Aorta (tissue), 5 donors: ENCODE measurements around the gene DROSHA. TPM values are rescaled to one million over a fixed set of nuclear protein-coding genes. Genes with fewer than 3 reads are reported as not detected.

ENCODE experiments used
- ATAC-seq: fragments of 200-7000 bp; cut with Tn5 transposase; one replicate; pipeline ENCODE4 v1.9.1; 2022; ENCODE audit warnings: moderate library complexity; ENCODE audit not compliant: low FRiP score
- DNase-seq, 2 donors: peaks; one replicate each; pipeline ENCODE4 v3.0.0-alpha.2; 2020
- H3K27ac ChIP-seq, 2 donors: one replicate each; pipeline ENCODE4 v1.5.1; 2013; ENCODE audit warnings: low read length in 2 of 2, mild to moderate bottlenecking in 2 of 2, moderate library complexity in 2 of 2, control low read depth in 1 of 2, inconsistent platforms in 1 of 2, low read depth in 1 of 2
- H3K27me3 ChIP-seq, 2 donors: one replicate each; pipeline ENCODE4 v1.6.1; 2013; ENCODE audit warnings: control low read depth in 1 of 2, low read length in 1 of 2, mild to moderate bottlenecking in 1 of 2, moderate library complexity in 1 of 2; ENCODE audit not compliant: insufficient read depth in 2 of 2, control insufficient read depth in 1 of 2
- H3K36me3 ChIP-seq, 2 donors: one replicate each; pipeline ENCODE4 v1.6.1; 2013; ENCODE audit warnings: control low read depth in 1 of 2, low read length in 1 of 2, mild to moderate bottlenecking in 1 of 2; ENCODE audit not compliant: insufficient read depth in 2 of 2, control insufficient read depth in 1 of 2
- H3K4me1 ChIP-seq, 2 donors: one replicate each; pipeline ENCODE4 v1.6.1; 2013; ENCODE audit warnings: low read length in 2 of 2, control low read depth in 1 of 2, mild to moderate bottlenecking in 1 of 2, moderate library complexity in 1 of 2; ENCODE audit not compliant: insufficient read depth in 2 of 2, control insufficient read depth in 1 of 2
- H3K4me3 ChIP-seq, 2 donors: one replicate each; pipeline ENCODE4 v1.5.1; 2013; ENCODE audit warnings: low read length in 2 of 2, control low read depth in 1 of 2, mild to moderate bottlenecking in 1 of 2
- H3K9me3 ChIP-seq: one replicate; pipeline ENCODE4 v1.6.1; 2013; ENCODE audit warnings: mild to moderate bottlenecking, low read length; ENCODE audit not compliant: control insufficient read depth
- WGBS, 2 donors: extraction: QIAGEN DNeasy Blood & Tissue Kit; methylation state at CpG; one replicate each; pipeline ENCODE4 v1.1.7; 2013; 5-methylcytosine and 5-hydroxymethylcytosine counted together
- intact Hi-C, 2 donors: fragments of 100-400 bp; cut with DNase I; formaldehyde crosslinking; loops; one replicate each; pipeline versions ENCODE4 v1.14.2 to v1.15.0; 2022
- polyA plus RNA-seq, 2 donors: library from polyadenylated mRNA; stranded (reverse); fragments of 200-250 nt; gene quantifications; one replicate each; pipeline ENCODE4 v1.2.3, GENCODE V29; 2013
- total RNA-seq, 2 donors: library from RNA; stranded (reverse); fragmentation: NEBNext Ultra II Directional; extraction: Animal tissue kit (Norgen Biotek cat#: 25700); gene quantifications; one replicate each; pipeline ENCODE4 v1.2.1, GENCODE V29; 2021
- donor health status: healthy with polysubstance abuse.
- donor health status: Bipolar disorder and iron deficiency.
- donor health status: DM: no; HTN: no; CAD: no.
- donor health status: DM: no; HTN: no; CAD: no.
- donor health status: DM: yes; HTN: yes; CAD: no.

The DROSHA gene
- total and polyA plus RNA-seq, 4 donors: 14.4 to 68.2 (median 47.9) TPM

- Histone ChIP-seq H3K4me1 (no peaks in the 10 kb centered on the region), H3K27me3 (no peaks in the 10 kb centered on the region), H3K4me3 (no peak overlapping the region), H3K9me3 (no peaks in the 10 kb centered on the region), H3K27ac (no peak overlapping the region), H3K36me3 (peaks cover 10 to 19% of the 10 kb centered on the region in 2 donors)
- DNase-seq: no peak
- no peak for ATAC-seq
- intact Hi-C loops: no loop called here
- WGBS, 2 donors: 82 to 85% methylated on average over 10 of the region's 10 CpGs
These were observed 27.4 kb downstream of the DROSHA start for GRCh38 chr5:31504529-31504928.

- WGBS, 2 donors: 94 to 95% methylated on average over 4 of the region's 4 CpGs
- H3K9me3 ChIP-seq: no peaks in the 10 kb centered on the region
- no peaks in the 10 kb centered on the region for H3K4me1 ChIP-seq
- H3K27me3 ChIP-seq: no peaks in the 10 kb centered on the region
- H3K27ac ChIP-seq: no peak overlapping the region
- DNase-seq (no peak), ATAC-seq (no peak)
- intact Hi-C loops: no loop called here
- peaks cover 10 to 16% of the 10 kb centered on the region in 2 donors for H3K36me3 ChIP-seq
- no peak overlapping the region for H3K4me3 ChIP-seq
These were observed 29.4 kb downstream of the DROSHA start for GRCh38 chr5:31502506-31502905.

GRCh38 chr5:31500256-31500655 is 31.6 kb downstream of the DROSHA start:
- ATAC-seq: no peak
- 96% methylated on average over 4 of the region's 4 CpGs for WGBS, 2 donors
- no peak overlapping the region for H3K4me3 ChIP-seq
- H3K9me3 ChIP-seq: no peaks in the 10 kb centered on the region
- peaks cover 12 to 16% of the 10 kb centered on the region in 2 donors for H3K36me3 ChIP-seq
- no peaks in the 10 kb centered on the region for H3K27me3 ChIP-seq
- no peak for DNase-seq
- intact Hi-C loops: no loop called here
- no peaks in the 10 kb centered on the region for H3K4me1 ChIP-seq
- H3K27ac ChIP-seq: no peak overlapping the region

- no peaks in the 10 kb centered on the region for H3K9me3 ChIP-seq
- H3K36me3 ChIP-seq: peaks cover 9 to 12% of the 10 kb centered on the region in 2 donors
- WGBS, 2 donors: 94 to 96% methylated on average over 6 of the region's 6 CpGs
- no peak overlapping the region for H3K4me3 ChIP-seq
- intact Hi-C loops: no loop called here
- no peaks in the 10 kb centered on the region for H3K27me3 ChIP-seq
- no peak overlapping the region for H3K27ac ChIP-seq
- H3K4me1 ChIP-seq: no peaks in the 10 kb centered on the region
- DNase-seq: no peak
- no peak for ATAC-seq
These were observed 35.0 kb downstream of the DROSHA start for GRCh38 chr5:31496891-31497290.

GRCh38 chr5:31496301-31496700 is 35.6 kb downstream of the DROSHA start:
- H3K9me3 ChIP-seq: no peaks in the 10 kb centered on the region
- peaks cover 9% of the 10 kb centered on the region in 2 donors for H3K36me3 ChIP-seq
- intact Hi-C loops: no loop called here
- WGBS, 2 donors: 86 to 88% methylated on average over 2 of the region's 2 CpGs
- no peak overlapping the region for H3K27ac ChIP-seq
- DNase-seq (no peak), ATAC-seq (no peak)
- H3K27me3 ChIP-seq: no peaks in the 10 kb centered on the region
- no peak overlapping the region for H3K4me3 ChIP-seq
- H3K4me1 ChIP-seq: no peaks in the 10 kb centered on the region

GRCh38 chr5:31495336-31495735 is 36.6 kb downstream of the DROSHA start:
- no peaks in the 10 kb centered on the region for H3K9me3 ChIP-seq
- H3K4me3 ChIP-seq: no peak overlapping the region
- WGBS, 2 donors: 93 to 96% methylated on average over 4 of the region's 4 CpGs
- DNase-seq: no peak
- H3K27me3 ChIP-seq: no peaks in the 10 kb centered on the region
- H3K27ac ChIP-seq: no peak overlapping the region
- H3K36me3 ChIP-seq: peaks cover 7% of the 10 kb centered on the region in 2 donors
- ATAC-seq: no peak
- intact Hi-C loops: no loop called here
- no peaks in the 10 kb centered on the region for H3K4me1 ChIP-seq

GRCh38 chr5:31492869-31493268 is 39.0 kb downstream of the DROSHA start:
- DNase-seq: no peak
- Histone ChIP-seq H3K4me1 (no peaks in the 10 kb centered on the region), H3K36me3 (peaks cover 5 to 7% of the 10 kb centered on the region in 2 donors), H3K4me3 (no peak overlapping the region), H3K9me3 (no peaks in the 10 kb centered on the region), H3K27ac (no peak overlapping the region), H3K27me3 (no peaks in the 10 kb centered on the region)
- ATAC-seq: no peak
- intact Hi-C loops: no loop called here
- 66 to 82% methylated on average over 4 of the region's 4 CpGs for WGBS, 2 donors

GRCh38 chr5:31487506-31487905 is 44.4 kb downstream of the DROSHA start:
- H3K4me3 ChIP-seq: no peak overlapping the region
- 91 to 97% methylated on average over 2 of the region's 2 CpGs for WGBS, 2 donors
- no peak for ATAC-seq

GRCh38 chr5:31486441-31486840 is 45.5 kb downstream of the DROSHA start:
- Histone ChIP-seq H3K36me3 (peaks cover 0 to 4% of the 10 kb centered on the region in 2 donors), H3K27ac (no peak overlapping the region), H3K27me3 (no peaks in the 10 kb centered on the region), H3K9me3 (no peaks in the 10 kb centered on the region), H3K4me1 (no peaks in the 10 kb centered on the region), H3K4me3 (no peak overlapping the region)
- intact Hi-C loops: no loop called here
- WGBS, 2 donors: 85 to 90% methylated on average over 6 of the region's 6 CpGs
- DNase-seq: no peak
- no peak for ATAC-seq

More at GRCh38 chr5:31487506-31487905, 44.4 kb downstream of the DROSHA start:
- no peaks in the 10 kb centered on the region for H3K9me3 ChIP-seq
- H3K27ac ChIP-seq: no peak overlapping the region
- peaks cover 3 to 4% of the 10 kb centered on the region in 2 donors for H3K36me3 ChIP-seq
- intact Hi-C loops: no loop called here
- DNase-seq: no peak
- H3K4me1 ChIP-seq: no peaks in the 10 kb centered on the region
- no peaks in the 10 kb centered on the region for H3K27me3 ChIP-seq
